ENCODE data around the gene TAC4. TPM values are rescaled to one million over a fixed set of nuclear protein-coding genes. Genes with fewer than 3 reads are reported as not detected.

The TAC4 gene
- total and polyA plus RNA-seq, 2 of the 13 experiments (the other 11 are each of a cell fraction or from before 2014, with no cell fraction given) = not detected

GRCh38 chr17:49845321-49845720 is 2.5 kb downstream of the TAC4 start:
- peaks cover 3% of the 10 kb centered on the region; the same call in 1 of the 2 replicates for H4K20me1 ChIP-seq (ENCODE audit: insufficient read depth, low read length)
- no peak overlapping the region for H3K27ac ChIP-seq (ENCODE audit: extremely low read length, insufficient read depth, low read length)
- no peak overlapping the region for H3K9ac ChIP-seq (ENCODE audit: insufficient read depth, low read depth, low read length)
- no peaks in the 10 kb centered on the region for H3K36me3 ChIP-seq (replicated peaks in 1 of 2; ENCODE audit: control insufficient read depth in 1 of 2, insufficient read depth in 2 of 2, low read length in 2 of 2)
- H3K4me2 ChIP-seq (ENCODE audit: low read depth, low read length) = no peak overlapping the region
- TF ChIP-seq ZNF800 (CRISPR knock-in tag; IDR thresholded peaks at IDR 0.05) (no peak), IKZF1 (IDR thresholded peaks at IDR 0.05) (no peak), THAP8 (CRISPR knock-in tag; IDR thresholded peaks at IDR 0.05; ENCODE audit: borderline replicate concordance) (no peak), ZNF225 (CRISPR knock-in tag; IDR thresholded peaks at IDR 0.05) (no peak), ATRX (CRISPR knock-in tag; IDR thresholded peaks at IDR 0.05; ENCODE audit: borderline replicate concordance) (no peak), ZNF761 (CRISPR knock-in tag; conservative IDR thresholded peaks at IDR 0.05) (no peak), HES4 (CRISPR knock-in tag; IDR thresholded peaks at IDR 0.05; ENCODE audit: borderline replicate concordance) (no peak), FOXK1 (CRISPR knock-in tag; IDR thresholded peaks at IDR 0.05; ENCODE audit: borderline replicate concordance, low read depth) (no peak), ZNF891 (CRISPR knock-in tag; IDR thresholded peaks at IDR 0.05) (no peak), ZNF17 (CRISPR knock-in tag; IDR thresholded peaks at IDR 0.05) (no peak), FOXC1 (CRISPR knock-in tag; IDR thresholded peaks at IDR 0.05; ENCODE audit: borderline replicate concordance) (no peak), POGK (CRISPR knock-in tag; conservative IDR thresholded peaks at IDR 0.05) (no peak)
- peaks cover 0 to 6% of the 10 kb centered on the region in 2 experiments; a peak in 3 of 5 replicates for H3K27me3 ChIP-seq (ENCODE audit: control insufficient read depth in 1 of 2, insufficient read depth in 2 of 2, low read length in 2 of 2)
- H3K9me3 ChIP-seq (ENCODE audit: low read length) = no peaks in the 10 kb centered on the region
- intact Hi-C loops (cut with micrococcal nuclease; ENCODE audit: unreplicated experiment) (no loop called here), in situ Hi-C loops (cut with HindIII; ENCODE audit: extremely low pct_ligation_motif_present, low pct_unique_long_range_greater_than_20kb) (loop anchor here (5.0 kb wide), 1 partner anchor 278 kb away; no protein-coding TSS in a partner anchor)
- H3K4me1 ChIP-seq (ENCODE audit: insufficient read depth, low read length) = peaks cover 14% of the 10 kb centered on the region
- CTCF ChIA-PET (ENCODE audit: low intra/inter-chr PET ratio, low total read pairs) = no interaction called here
- 64% methylated on average over 3 of the region's 3 CpGs for WGBS (ENCODE audit: low lambda C conversion rate)
- DNase-seq (ENCODE audit: low spot score) (no peak), FAIRE-seq (no peak), ATAC-seq (no peak)
- H3K4me3 ChIP-seq (replicated peaks in 1 of 3; ENCODE audit: insufficient read depth in 1 of 3, low read depth in 2 of 3, low read length in 3 of 3) = no peak overlapping the region
- H2AFZ ChIP-seq (ENCODE audit: low read length) = no peak overlapping the region
- POLR2A ChIA-PET = no interaction called here
- no peaks in the 10 kb centered on the region for H3K79me2 ChIP-seq (ENCODE audit: insufficient read depth, low read length)
- BruUV-seq (replicated peaks) = no TSS peak

All from HepG2 (cell line).